Stimulated activated CD8-positive, alpha-beta memory T cell treated with anti-CD3 and anti-CD28 coated beads, Interleukin-12 subunit alpha, Interleukin-12 subunit beta, amount 100 ng/mL, for 1 hour (primary cell): ENCODE measurements around the gene NR2F6.

Source experiments
- DNase-seq: peaks from one replicate; pipeline ENCODE4 v3.0.0-alpha.2; 2020; ENCODE audit warnings: low read depth

The NR2F6 gene

GRCh38 chr19:17263712-17264640 lies 18.3 kb upstream of the NR2F6 start:
- no peak for DNase-seq

GRCh38 chr19:17262557-17262956 lies 16.8 kb upstream of the NR2F6 start:
- no peak for DNase-seq

DNA sequence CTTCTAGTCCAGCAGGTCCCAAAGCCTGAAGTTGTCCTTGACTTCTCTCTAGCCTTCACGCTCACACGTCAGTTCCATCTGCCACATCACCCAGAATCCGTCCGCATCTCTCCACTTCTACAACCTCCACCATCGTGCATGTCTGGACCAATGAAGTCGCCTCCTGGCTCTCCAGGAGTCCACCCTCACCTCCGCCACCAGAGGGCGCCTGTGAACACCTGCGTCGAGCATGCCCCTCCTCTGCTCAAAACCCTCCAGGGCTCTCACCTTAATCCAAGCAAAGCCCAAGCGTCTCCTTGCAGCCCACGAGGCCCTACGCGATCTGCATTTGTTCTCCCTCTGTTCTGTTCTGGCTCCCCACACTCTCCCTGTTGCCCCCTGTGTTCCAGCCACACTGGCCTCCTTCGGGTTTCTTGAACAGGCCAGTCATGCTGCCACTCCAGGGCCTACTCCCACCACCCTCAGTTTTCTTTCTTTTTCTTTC lies 15.2 kb upstream of the NR2F6 start:
- peak; percentile 85 for DNase-seq

DNA sequence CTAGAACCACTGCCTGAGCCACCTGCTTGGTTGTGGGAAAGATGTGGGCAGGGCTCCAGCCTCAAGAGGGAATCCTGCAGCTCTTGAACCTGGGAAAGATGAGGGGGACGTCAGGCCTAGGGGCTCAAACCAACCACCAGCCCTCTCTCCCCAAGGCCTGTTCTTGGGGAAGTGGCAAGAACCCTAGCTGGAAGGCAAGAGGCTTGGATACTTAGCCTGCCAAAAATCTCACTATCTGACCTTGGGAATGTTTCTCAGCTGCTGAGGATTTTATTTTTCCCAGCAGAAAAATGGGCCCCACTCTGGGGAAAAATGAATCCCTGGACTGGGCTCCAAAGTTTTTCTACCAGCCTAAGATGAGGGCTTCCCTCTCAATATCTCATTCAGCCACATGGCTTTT lies 14.2 kb upstream of the NR2F6 start:
- DNase-seq: no peak

DNA sequence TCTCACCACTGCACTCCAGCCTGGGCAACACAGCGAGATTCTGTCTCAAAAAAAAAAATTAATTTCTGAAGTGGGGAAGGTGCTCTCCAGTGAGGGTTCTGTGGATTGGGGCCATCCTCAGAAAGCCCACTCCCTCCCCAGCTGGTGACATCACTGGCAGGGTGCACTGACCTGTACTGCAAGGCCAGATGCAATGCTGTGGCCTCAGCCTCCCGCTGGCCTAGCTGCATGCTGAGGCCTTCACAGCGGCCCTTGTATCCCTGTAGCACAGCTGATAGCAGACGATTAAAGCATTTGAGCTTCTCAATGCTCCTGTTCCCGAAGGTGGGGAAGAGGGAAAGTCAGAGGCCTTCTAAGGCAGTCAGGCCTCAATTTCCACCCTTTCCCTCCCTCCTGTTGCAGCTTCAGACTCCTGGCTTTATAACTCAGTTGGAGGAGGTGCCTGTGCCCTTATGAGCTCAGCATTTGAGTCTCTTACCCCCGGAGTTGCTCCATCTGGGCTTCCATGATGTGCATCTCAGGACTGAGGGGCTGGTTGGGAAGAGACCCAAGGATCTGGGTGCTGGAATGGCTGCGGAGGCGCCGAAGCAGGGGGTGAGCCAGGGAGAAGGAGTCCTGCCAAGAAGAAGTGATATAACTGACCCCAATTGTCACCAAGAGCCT lies 13.5 kb upstream of the NR2F6 start:
- no peak for DNase-seq

GRCh38 chr19:17256130-17256529 lies 10.4 kb upstream of the NR2F6 start:
- DNase-seq: no peak

DNA sequence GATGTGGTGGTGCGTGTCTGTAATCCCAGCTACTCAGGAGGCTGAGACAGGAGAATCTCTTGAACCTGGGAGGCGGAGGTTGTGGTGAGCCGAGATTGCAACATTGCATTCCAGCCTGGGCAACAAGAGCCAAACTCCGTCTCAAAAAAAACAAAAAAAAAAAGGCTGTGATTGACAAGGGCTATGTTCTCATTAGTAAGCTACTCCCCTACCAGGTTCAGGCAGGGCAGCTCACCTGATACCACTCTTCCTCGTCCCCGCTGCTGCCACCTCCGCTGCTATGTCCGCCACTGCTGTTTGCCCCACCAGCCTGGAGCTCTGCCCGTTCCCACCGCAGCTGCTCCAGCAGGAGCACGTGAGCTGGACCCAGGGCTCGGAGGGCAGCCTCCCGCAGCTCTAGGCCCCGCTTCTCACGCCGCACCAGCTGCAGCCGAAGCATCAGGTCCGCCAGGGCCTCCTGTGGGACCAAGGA lies 9.5 kb upstream of the NR2F6 start:
- no peak for DNase-seq

DNA sequence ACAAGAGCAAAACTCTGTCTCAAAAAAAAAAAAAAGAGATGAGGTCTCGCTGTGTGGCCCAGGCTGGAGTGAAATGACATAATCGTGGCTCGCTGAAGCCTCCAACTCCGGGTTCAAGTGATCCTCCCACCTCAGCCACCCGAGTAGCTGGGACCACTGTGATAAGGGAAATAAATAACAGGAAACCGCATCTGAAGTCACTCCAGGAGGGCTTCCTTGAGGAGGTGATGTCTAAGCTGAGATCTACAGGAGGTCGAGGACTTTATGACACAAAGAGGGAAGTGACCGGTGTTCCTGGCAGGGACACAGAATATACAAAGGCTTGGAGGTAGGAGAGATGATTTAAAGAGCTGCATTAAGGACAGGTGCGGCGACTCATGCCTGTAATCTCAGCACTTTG lies 8.9 kb upstream of the NR2F6 start:
- no peak for DNase-seq

- no peak for DNase-seq
These were observed 4.3 kb upstream of the NR2F6 start for GRCh38 chr19:17249887-17250548.

DNA sequence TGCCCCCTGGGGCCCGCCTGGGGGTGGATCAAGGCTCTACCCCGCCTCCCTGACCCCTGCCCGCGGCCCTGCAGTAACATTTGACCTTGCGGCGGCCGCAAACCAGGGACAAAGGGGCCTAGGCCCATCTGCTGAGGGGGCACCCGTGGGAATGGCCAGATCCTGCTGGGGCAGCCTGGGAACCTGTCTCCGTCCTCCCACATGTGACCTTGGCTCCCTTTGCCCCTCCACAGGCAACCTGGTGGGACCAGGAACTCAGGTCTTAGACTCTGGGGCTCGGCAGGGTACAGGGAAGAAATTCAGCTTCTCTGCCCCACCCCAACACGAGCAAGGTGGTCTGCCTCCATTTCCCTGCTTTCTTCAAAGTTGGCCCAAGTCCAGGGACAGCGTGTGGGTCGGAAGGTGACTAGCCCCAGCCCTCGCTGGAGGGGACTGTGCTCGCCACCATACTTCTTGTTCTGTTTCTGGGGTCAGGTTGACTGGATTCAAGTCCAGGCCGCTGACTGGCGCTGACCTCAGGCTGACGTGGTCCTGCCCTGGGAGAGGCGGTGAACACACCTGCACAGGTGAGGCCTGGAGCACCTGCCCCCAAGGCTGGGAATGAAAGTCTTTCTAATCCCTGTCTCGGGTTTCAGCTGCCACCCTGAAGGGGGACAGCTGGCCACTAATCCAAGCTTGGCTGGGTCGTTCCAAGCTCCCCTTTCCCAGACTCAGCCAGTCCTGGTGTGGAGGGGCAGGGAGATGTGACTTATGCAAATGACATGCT lies 2.5 kb upstream of the NR2F6 start:
- DNase-seq: no peak

GRCh38 chr19:17246681-17247425 lies 1.1 kb upstream of the NR2F6 start:
- DNase-seq: no peak

GRCh38 chr19:17244618-17245534 lies 843 bp downstream of the NR2F6 start:
- no peak for DNase-seq

DNA sequence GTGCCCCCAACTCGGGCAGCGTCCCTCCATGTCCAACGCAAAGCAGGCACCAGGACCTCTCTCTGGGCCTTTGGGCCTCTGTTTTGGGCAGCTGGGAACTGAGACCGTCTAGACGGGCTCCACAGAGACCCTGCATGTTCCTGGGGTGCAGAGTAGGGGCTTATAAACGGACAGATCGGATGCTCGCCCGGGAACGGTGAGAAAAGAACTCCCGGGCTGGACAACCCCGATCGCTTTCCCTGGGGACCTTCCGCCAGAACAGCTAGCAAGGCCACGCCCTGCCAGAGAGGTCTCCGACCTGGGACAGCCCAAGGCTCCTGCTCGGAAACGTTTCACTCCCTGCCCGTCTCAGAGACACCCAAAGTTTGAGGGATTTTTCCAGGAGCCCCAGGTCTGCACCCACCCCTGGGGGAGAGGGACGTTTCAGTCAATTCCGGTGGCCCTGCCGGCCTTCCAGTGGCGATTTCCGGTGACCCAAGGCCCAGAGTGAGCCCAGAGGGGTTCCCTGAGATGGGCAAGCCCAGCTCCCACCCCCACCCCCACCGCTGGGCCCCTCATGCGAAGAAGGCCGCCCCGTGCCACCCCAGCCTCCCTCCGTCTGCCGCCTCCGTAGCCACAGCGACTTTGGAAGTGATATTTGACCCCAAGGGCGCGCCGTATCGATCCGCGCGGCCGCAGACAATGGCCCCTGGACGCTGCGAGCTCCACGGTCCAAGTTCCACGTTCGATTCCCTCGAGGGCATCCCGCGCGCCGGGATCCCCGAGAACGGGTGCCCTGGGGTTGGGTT lies 1.7 kb downstream of the NR2F6 start:
- no peak for DNase-seq

DNA sequence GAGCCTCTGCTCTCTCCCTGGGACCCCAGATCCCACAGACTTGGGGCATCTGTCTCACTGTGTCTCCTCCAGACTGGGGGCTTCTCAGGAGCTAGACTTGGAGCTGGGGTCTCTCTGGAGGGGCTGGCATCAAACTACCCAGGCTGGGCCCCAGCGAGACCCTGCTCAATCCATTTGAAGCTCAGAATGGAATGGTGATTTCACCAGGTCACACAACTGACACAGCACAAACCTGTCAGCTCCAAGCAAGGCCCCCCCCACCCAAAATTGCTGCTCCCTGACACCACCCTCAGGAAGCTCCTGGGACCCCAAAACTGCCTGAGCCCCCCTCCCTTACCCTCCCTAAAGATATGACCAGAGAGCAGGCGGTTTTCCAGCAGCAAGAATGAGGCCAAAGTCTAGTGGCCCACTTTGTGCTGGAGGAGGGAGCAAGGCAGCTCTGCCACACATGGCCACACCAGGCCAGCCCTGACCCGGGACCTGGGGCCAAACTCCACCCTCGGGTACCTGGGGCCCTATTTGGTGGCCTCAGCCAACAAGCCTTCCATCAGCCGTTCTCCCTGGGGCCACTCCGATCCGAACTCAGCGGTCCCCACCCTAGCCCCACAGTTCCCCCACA lies 2.4 kb downstream of the NR2F6 start:
- no peak for DNase-seq

DNA sequence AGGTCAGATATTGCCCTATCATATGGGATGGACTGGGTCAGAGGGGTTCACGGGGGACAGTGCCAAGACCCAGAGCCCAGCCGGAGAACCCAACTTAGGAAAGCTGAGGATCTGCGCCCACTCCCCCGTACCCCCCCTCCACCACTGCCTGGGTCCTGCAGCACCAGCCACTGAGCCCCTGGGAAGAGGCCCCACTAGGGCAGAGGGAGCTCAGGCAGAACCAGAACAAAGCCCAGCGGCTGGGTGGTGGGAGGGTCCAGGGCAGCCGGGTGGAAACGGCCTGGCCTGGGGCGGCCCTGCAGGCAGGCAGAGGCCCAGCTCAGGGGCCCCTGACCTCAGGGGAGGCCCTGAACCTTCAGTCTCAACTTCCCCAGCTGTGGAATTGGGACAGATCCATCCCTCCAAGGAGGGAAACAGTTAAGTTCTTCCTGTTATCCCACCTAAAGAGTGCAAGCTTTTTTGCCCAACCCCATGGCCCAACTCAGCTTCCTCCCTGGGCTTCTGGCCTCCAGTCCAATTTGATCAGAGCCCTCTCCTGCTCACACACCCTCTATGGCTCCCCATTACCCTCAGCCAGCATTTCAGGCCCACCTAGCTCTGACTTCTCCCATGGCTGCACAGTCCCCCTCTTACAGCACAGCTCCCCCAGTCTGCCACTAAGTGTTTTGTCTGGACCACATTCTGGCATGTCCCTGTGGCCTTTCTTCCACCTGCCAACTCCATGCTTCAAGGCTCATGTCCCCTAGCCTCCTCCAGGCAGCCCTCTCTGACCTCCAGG lies 3.1 kb downstream of the NR2F6 start:
- no peak for DNase-seq

GRCh38 chr19:17240826-17241399 lies 4.8 kb downstream of the NR2F6 start:
- no peak for DNase-seq

GRCh38 chr19:17240062-17240752 lies 5.5 kb downstream of the NR2F6 start:
- no peak for DNase-seq
